Fibroblast of skin of scalp (primary cell): ENCODE measurements around the gene COX6B2.
A peak's percentile ranks its signal among the peaks of the same experiment; 100 is the strongest.

Experiments
- DNase-seq: peaks from one replicate; pipeline ENCODE4 v3.0.0-alpha.2; 2013

Gene COX6B2

DNA sequence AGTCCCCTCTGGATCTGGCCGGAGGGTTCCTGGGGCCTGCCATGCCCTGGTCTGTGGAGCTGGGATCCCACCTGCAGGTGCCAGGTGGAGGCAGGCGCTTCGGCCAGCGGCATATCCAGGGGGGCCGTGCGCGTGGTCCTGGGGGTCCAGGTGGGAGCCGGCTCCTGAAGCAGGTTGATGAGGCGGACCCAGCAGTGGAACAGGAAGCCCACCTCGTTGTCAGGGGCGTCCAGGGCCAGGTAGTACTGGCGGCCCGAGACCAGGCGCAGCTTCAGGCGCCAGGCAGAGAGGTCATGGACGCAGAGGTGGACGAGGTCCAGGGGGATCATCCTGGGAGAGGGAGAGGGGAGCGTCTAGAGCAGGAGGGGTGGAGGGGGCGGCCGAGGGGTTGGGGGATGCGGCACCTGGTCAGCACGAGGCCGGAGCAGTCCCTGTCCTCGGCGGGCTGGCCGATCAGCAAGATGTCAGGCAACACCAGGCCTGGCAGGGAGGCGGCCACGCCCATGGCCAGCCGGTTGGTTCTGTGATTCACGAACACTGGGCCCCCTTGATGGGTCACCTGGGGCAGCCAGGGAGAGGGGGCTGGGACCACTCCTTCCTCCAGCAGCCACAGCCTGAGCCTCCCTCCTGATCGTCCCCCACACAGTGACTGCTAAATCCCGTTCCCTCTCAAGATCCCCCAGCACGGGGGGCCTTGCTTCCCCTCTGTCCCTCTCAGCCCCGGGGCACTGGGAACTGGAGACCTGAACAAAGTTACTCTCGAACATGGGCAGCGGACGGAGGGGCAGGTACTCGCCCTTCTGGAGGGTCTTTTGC is 7.9 kb upstream of the COX6B2 start:
- DNase-seq: no peak

DNA sequence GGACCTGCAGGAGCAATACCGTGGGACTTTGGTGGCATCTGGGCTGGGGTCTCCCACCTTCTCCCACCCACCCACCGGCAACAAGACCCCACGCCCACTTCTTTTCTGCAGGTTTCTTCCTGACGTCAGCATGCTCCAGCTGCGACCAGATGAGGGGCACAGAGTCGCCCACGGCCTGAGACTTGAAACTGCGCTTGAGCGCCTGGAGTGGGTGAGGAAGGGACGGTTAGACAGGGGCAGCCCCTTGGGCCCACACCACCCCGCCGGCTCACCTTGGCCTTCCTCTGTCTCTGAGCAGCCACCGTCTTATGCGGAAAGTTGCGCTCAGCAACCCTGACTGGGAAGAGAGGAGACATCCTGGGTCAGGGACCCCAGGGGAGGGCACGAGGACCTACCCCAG is 6.4 kb upstream of the COX6B2 start:
- no peak for DNase-seq

DNA sequence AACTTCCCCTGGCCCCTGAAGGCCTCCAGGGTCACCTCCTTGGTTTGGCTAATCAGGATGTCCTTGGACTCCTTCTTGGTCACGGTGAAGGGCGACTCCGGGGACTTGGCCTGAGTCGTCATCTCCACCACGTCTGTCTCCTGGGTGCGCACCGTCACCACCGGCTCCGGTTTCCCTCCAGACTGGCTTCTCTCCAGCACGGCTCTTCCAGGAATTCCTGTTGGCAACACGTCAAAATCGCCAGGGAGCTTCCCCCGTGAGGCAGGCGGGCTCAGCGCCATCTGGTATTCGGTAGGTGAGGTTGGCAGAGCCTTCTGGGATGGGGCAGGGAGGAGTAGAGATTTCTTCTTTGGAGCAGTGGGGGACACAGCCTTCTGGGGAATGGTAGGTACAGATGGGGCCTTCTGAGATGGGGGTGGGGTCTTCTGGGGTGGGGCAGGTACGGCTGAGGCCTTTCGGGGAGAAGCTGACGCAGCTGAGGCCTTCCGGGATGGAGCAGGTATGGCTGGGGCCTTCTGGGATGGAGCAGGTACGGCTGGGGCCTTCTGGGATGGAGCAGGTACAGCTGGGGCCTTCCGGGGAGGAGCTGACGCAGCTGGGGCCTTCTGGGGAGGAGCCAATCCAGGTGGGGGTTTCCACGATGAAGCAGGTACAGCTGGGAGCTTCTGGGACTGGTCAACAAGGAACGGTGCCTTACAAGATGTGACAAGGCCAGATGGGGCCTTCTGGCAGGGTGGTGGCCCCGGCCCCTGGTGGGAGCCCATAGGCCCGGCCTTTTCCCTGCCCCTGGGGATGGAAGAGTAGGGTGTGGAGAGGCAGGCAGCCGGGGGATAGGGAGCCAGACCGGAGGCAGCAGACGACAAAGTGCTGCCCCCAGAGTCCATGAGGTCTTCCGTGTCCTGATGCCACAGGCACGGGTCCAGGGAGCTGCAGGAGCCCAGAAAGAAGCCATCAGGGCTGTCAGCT is 4.7 kb upstream of the COX6B2 start:
- DNase-seq: no peak

DNA sequence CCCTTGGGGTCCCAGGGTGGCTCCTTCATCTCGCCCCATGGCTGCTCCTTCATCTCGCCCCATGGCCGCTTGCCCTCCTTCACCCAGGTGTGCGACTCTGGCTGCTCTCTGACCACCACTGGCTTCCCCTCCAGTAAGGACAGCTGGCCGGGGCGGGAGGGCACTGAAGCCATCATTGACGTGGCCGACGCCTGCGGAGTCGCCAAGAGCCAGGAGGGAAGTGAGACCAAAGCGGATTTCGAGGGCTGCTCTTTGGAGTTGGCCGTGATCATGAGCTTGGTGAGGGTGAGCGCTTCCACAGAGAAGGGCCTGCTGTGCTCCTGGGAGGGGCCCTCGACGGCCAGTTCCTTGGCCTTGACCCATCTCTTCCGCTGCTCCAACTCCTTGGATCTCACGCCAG is 4.0 kb upstream of the COX6B2 start:
- DNase-seq: no peak

DNA sequence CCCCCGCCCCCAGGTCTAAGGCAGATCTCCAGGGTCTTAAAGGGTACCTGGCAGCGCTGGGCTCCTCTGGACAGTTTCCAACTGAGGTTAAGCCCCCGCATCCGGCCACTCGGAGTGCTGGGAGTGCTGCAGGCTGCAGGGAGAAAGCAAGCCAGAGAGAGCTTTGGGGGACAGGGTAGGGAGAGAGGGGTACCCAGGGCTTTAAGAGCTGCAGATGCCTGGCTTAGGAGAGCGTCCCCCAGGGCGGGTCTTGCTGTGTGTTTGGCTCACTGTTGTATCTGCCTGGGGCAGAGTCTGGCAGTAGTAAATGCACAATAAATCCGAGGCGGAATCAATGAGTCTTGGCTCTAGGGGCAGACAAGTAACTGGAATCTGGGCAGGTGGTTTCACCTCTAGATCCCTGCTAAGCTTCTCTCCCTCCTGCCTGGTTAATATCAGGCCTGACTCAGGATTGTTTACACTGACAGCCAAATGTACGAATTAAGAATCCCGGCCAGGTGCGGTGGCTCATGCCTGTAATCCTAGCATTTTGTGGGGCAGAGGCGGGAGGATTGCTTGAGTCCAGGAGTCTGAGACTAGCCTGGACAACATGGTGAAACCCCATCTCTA is 798 bp upstream of the COX6B2 start:
- no peak for DNase-seq

DNA sequence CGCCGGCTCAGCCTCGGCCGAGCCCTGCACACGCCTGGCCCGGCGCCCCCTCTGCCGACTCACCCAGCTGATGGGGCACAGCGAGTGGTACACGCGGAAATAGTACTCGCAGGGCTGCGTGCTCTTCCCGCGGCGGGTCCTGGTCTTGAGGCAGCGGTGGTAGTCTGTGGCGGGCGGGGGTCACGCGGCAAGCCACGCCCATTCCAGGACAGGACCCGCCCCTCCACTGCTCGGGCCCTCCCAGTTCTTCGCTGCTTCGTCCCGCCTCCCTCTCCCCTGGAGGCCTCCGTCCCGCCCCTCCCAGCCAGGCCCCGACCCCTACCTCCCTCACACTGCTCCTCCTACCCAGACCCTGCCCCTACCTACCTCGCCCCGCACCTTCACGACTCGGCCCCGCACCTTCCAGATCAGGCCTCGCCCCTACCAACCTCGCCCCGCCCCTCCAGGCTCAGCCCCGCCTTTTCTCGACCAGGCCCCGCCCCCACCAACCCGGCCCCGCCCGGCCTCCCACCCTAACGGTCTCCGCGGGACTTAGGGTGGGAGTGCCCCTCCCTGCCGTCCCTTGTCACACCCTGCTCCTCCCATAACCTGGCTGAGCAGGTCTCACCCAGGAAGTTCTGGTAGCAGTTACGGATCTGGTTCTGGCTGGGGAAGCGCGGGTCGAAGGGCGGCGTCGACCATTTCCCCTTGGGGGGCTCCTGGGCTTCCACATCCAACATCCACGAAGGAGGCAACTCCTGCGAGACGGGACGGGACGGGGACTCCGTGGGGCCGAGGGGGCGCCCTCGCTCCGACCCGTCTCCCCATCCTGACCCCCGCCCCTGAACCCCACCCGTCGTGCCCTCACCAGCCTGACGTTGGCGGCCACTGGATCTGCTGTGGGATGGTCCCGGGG is 469 bp downstream of the COX6B2 start:
- peak; percentile 58 for DNase-seq

DNA sequence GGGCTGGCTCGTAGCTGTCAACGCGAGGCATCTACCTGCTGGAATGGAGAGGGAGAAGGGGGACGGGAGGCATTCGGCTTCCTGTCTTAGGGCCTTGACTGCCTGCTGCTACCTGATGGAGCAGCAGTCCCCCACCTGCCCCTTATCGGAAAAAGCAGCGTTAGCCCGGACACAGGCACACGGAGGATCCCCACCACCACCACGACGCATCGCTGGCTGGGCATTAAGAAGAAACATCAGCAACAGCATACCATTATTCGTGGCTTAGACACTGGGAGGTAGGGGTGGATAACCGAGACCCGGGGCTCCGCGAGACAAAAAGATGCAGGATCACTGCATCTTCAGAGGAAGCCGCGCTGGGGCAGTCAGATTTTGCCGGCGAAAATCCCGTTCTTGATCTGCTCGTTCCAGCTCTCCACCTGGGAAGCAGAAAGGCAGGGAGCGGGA is 1.1 kb downstream of the COX6B2 start:
- no peak for DNase-seq

DNA sequence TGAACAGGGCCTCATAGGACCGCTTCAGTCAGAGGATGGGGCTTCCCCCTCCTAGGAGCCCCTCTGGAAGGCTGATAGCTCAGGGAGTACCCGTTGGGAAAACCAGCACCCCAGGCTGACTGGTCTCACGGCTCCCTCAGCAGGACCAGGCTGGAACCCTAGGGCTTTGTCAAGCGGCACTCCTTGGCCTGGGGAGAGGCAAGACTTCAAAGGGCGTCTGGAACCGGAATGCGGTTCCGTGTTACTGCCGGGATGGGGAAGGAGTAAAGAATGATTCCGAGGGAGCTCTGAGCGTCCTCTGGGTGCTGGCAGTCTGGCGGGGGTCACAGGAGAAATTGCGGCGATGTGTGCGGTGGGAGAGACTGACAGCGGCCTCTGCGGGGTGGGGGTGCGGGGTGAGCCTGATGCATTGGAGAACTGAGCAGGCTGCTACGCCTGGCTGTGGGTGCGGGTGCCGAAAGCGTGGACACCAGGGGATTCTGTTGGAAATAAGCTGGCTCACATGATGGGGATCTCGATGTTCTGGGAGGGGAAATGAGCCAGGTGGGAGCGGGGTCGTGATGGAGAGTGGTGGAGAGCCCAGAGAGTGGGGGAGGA is 1.9 kb downstream of the COX6B2 start:
- DNase-seq: no peak

DNA sequence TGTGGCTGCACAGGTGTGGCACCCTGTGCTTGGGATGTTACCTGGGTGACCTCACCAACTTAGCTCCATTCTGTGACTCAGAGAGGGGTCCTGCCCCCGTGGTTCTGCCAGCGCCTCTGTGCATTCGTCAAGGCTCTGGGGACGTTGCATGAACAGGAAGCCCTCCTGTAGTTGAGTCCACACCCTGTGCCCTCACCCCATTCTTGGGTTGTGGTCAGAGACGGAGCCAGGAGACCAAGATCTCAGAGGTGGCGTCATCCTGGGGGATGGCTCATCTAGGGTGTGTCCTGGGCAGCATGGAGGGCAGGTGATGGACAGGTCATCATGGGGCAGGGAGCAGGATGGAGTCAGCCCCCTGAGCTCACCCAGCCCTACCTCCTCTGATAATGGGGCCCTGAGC is 2.5 kb downstream of the COX6B2 start:
- DNase-seq: no peak

DNA sequence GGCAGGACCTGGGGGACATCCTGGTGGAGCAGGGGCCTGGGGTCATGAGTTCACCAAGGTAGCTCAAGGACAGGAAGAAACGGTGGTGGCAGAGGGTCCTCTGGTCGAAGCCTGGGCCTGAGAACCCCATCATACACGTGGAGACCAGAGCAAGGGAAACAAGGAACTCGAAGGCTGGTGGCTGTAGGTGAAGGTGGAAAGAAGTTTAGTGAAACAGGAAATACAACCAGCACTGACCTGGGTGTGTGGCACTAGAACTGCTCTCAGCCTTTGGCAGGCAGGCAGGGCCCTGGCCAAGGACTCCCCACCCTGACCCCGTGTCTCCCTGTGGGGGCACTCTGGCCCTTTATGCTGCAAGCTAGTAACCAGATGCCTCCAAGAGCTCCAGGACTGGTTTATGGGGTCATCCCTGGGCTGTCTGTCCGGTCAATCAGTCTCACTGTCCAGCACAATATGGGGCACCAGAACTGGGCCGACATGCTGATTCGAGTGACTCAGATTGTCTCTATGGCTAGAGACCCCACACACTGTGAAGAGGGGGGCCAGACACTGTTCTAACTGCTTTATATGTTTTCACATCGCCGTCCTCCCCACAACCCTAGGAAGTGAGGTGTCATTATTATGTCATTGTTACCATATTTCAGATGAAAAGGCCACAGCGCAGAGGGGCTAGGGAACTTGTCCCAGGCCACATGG is 3.8 kb downstream of the COX6B2 start:
- no peak for DNase-seq

DNA sequence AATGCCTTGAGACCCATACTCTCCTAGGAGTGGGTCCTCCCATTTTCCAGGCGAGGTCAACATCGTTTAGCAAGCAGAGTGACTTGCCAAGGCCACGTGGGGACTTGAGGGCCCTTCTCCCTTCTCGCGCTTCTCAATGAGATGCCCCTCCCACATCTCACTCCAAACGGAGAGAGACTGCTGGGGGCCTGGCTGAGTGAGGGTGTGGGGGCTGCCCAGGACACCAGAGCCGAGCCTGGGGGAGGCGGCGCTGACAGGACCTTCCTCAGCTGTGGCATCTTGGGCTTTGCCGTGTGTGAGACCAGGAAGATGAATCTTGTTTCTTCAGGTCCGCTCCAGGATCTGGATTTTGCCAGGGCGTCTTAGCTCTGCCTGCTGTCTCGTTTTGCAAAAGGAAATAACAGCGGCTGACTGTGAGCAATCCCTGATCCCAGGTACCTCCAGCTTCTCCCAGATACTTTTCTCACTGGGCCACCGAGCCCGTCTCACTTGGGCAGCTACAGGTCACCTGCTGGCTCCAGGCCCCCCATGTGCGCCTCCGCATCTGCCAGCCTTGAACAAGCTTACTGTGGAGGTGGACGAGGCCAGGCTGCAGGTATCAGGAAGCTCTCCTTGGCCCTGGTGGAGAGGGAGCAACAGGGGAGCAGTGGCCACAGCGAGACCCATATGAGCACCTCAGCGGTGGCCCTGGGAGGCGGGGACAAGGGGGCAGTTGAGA is 6.0 kb downstream of the COX6B2 start:
- DNase-seq: no peak

DNA sequence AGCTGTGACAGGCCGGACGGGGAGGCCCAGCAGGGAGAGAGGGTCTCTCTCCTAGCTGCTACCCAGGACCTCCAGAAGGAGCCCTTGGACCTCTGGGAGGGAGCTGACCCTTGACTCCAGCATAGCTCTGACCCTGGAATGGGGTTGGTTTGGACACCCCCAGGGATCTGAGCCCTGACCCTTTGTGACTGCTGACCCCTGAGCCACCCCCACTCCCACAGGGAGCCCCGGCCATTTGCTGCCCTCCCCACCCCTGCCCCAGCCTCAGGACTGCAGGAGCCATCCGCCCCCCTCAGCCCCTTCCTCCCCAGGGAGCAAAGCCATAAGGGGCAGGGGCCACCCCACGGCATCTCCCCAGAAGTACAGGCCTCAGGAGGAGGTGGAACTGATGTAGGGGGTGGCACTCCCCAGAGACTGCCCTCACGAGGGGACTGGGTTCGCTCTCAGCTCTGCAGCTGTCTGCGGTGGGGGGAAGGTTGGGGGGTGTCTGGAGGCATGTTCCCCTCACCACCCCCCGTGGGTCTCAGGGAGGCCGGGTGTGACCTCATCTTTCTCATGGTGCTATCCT is 7.0 kb downstream of the COX6B2 start:
- no peak for DNase-seq

DNA sequence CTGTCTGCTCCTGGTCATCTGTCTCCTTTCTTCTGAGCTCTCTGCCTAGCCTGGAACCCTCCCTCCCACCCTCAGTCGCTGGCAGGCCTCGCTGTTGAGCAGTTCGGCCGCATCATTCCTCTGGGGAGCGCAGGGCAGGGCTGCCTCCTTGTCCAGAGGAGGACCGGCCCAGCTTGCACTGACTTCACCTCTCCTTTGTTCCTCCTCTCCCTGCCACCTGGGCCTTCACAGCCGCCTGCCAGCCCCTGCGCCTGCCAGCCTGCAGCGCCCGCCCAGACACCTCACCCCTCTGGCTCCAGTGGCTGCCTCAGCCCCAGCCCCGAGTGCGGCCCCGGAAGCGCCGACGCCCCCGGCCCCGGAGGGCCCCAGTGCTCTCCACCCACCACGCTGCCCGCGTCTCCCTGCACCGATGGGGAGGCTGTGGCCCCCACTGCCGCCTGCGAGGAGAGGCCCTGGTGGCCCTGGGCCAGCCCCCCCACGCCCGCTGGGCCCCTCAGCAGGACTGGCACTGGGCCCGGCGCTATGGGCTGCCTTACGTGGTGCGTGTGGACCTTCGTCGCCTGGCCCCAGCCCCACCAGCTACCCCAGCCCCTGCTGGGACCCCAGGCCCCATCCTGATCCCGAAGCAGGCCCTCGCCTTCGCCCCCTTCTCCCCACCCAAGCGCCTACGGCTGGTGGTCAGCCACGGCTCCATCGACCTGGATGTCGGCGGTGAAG is 7.6 kb downstream of the COX6B2 start:
- DNase-seq: no peak

DNA sequence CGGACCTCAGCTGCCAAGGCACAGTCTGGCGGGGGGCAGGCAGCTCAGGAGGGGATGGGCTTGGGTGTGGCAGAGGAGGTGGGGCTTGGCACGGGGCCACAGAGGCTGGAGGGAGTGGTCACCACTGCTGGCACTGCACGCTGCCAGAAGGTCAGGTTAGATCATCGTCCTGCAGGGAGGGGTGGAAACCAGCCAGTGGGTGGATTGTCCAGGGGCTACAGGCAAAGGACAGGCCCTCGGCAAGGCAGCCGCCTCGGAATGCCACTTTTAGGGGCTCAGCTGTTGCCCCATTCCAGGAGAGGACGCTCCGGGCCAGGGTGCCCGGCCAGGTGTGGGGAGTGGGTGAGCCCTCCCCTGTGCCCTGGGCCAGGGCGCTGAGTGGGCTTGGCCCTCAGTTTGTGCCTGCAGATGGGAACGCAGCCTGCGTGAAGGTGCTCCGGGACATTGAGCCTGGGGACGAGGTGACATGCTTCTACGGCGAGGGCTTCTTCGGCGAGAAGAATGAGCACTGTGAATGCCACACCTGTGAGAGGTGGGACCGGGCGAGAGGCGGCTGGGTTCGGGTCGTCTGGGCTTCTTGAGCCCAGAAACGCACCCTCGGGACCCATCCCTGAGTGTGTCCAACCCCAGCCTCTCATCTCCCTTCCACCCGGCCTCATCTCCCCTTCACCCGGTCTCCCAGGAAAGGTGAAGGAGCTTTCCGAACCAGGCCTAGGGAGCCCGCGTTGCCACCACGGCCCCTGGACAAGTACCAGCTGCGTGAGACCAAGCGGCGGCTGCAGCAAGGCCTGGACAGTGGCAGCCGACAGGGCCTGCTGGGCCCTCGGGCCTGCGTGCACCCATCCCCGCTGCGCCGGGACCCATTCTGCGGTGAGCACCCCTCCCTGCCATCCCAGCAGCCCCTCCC is 8.4 kb downstream of the COX6B2 start:
- no peak for DNase-seq

DNA sequence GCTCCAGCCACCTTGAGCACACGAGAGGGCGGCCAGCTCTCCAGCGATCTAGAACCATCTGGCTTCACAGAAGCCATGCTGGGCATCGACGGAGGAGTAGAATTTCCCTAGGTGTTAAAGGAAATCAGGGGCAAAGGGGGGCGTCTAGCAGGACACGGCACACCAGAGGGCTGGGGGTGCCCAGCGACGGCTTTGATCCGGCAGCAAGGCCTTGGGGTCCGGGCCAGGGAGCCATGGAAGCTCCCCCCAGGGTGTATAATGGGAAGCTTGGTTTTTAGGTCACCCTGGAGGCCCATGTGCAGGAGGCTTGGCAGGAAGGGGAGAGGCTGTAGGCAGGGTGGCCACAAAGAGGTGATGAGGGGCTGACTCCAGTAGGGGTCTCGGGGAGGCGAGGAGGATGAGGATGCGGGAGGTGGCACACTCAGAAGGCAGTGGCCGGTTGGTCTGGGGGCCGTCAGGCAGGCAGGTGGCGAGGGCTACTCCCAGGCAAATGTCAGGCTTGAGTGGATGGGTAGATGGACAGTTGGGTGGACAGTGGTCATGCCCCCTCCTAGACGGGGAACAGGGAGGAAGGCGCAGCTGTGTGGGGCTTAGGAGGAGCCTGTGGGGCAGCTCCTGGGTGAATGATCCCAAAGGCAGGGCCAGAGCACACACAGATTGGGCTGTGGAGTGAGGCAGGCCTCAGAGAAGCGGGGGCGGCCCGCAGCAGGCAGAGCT is 9.3 kb downstream of the COX6B2 start:
- no peak for DNase-seq

DNA sequence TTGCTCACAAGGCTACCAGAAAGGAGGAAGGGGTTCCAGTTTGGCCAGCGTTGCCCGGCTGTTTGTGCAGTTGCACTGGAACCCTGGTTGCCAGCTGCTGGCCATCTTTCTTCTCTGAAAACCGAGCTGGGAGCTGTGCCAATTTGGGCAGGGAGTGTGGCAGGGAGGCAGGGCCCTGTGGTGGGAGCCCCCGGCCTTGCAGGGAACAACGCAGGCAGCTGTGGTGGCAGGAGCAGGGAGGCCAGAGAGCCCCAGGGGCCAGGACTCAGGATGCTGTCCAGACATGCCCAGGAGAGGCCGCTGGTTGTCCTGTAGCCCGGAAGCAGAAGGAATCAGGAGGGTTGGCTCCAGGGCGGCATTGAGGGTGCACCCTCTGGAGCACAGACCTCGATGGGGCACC is 10.1 kb downstream of the COX6B2 start:
- DNase-seq: no peak
